GM18907 (cell line): ENCODE results near the gene ITGA7.

Source experiments
- ATAC-seq: cut with Tn5 transposase; IDR thresholded peaks from one replicate; pipeline ENCODE4 v1.9.1; 2021; ENCODE audit warnings: mild to moderate bottlenecking, moderate library complexity; ENCODE audit not compliant: unreplicated experiment

The ITGA7 gene

GRCh38 chr12:55704824-55705718 lies 2.6 kb downstream of the ITGA7 start:
- ATAC-seq: no peak

GRCh38 chr12:55703901-55704761 lies 3.6 kb downstream of the ITGA7 start:
- ATAC-seq: no peak

GRCh38 chr12:55703288-55703687 lies 4.4 kb downstream of the ITGA7 start:
- no peak for ATAC-seq

- ATAC-seq: no peak
Measured at GRCh38 chr12:55702861-55703260, 4.8 kb downstream of the ITGA7 start.

- ATAC-seq: no peak
Measured at GRCh38 chr12:55700255-55701018, 7.3 kb downstream of the ITGA7 start.

- ATAC-seq: no peak
Measured at GRCh38 chr12:55699471-55700055, 8.1 kb downstream of the ITGA7 start.

GRCh38 chr12:55698965-55699364 lies 8.7 kb downstream of the ITGA7 start:
- no peak for ATAC-seq

GRCh38 chr12:55698241-55698955 lies 9.3 kb downstream of the ITGA7 start:
- no peak for ATAC-seq

GRCh38 chr12:55697686-55698085 lies 10.0 kb downstream of the ITGA7 start:
- no peak for ATAC-seq

- ATAC-seq: no peak
Measured at GRCh38 chr12:55696796-55697462, 10.8 kb downstream of the ITGA7 start.

- no peak for ATAC-seq
Measured at GRCh38 chr12:55696141-55696540, 11.6 kb downstream of the ITGA7 start.

GRCh38 chr12:55695349-55695748 lies 12.4 kb downstream of the ITGA7 start:
- ATAC-seq: no peak

GRCh38 chr12:55694651-55695050 lies 13.1 kb downstream of the ITGA7 start:
- ATAC-seq: no peak

- ATAC-seq: no peak
Measured at GRCh38 chr12:55694188-55694515, 13.6 kb downstream of the ITGA7 start.

- ATAC-seq: no peak
Measured at GRCh38 chr12:55693323-55694187, 14.1 kb downstream of the ITGA7 start.

GRCh38 chr12:55692631-55693322 lies 14.9 kb downstream of the ITGA7 start:
- ATAC-seq: no peak

- ATAC-seq: no peak
Measured at GRCh38 chr12:55688716-55689655, 18.7 kb downstream of the ITGA7 start.
